SK-N-SH treated with all-trans-retinoic acid at 6 μM for 48 hours (cell line): ENCODE results near the gene POLR3A.

Experiments
- ARNTL ChIP-seq: fragments of 450-650 bp; formaldehyde crosslinking; IDR thresholded peaks from 2 replicates; pipeline ENCODE4 v1.5.0; 2020; ENCODE audit warnings: low read depth, mild to moderate bottlenecking, moderate library complexity, borderline replicate concordance
- CREB5 ChIP-seq: fragments of 250-450 bp; sonication (Bioruptor Pico); IDR thresholded peaks from 2 replicates; pipeline ENCODE4 v1.5.1; 2020; ENCODE audit warnings: low read depth, mild to moderate bottlenecking, moderate library complexity
- GLIS3 ChIP-seq: fragments of 250-450 bp; sonication (Bioruptor Pico); IDR thresholded peaks from 2 replicates; pipeline ENCODE4 v1.5.0; 2020; ENCODE audit warnings: mild to moderate bottlenecking, moderate library complexity
- ISL1 ChIP-seq: fragments of 250-450 bp; sonication (Bioruptor Pico); IDR thresholded peaks from 2 replicates; pipeline ENCODE4 v2.1.2; 2022; ENCODE audit warnings: mild to moderate bottlenecking, moderate library complexity
- PATZ1 ChIP-seq: fragments of 250-450 bp; sonication (Bioruptor Pico); IDR thresholded peaks from 2 replicates; pipeline ENCODE4 v1.8.0; 2020; ENCODE audit warnings: mild to moderate bottlenecking, moderate library complexity, borderline replicate concordance
- PPARA ChIP-seq: fragments of 250-450 bp; sonication (Bioruptor Pico); IDR thresholded peaks from 2 replicates; pipeline ENCODE4 v1.5.0; 2020; ENCODE audit warnings: mild to moderate bottlenecking, borderline replicate concordance
- RARB ChIP-seq: fragments of 250-450 bp; sonication (Bioruptor Pico); IDR thresholded peaks from 2 replicates; pipeline ENCODE4 v1.8.0; 2021; ENCODE audit warnings: mild to moderate bottlenecking, moderate library complexity
- SNAI2 ChIP-seq: fragments of 250-450 bp; sonication (Bioruptor Pico); IDR thresholded peaks from 2 replicates; pipeline ENCODE4 v1.5.0; 2020; ENCODE audit warnings: mild to moderate bottlenecking, moderate library complexity
- TSHZ2 ChIP-seq: fragments of 250-450 bp; sonication (Bioruptor Pico); IDR thresholded peaks from 2 replicates; pipeline ENCODE4 v1.5.0; 2020; ENCODE audit warnings: mild to moderate bottlenecking, moderate library complexity
- ZC3H10 ChIP-seq: fragments of 250-450 bp; sonication (Bioruptor Pico); IDR thresholded peaks from 2 replicates; pipeline ENCODE4 v1.5.1; 2021; ENCODE audit warnings: mild to moderate bottlenecking, moderate library complexity
- ZFP30 ChIP-seq: fragments of 450-650 bp; formaldehyde crosslinking; IDR thresholded peaks from 2 replicates; pipeline ENCODE4 v1.5.0; 2022; ENCODE audit warnings: mild to moderate bottlenecking, moderate library complexity
- ZNF565 ChIP-seq: fragments of 450-650 bp; formaldehyde crosslinking; conservative IDR thresholded peaks from 2 replicates; pipeline ENCODE4 v1.5.0; 2020; ENCODE audit warnings: low read depth, mild to moderate bottlenecking, moderate library complexity
- ZNF70 ChIP-seq: fragments of 450-650 bp; formaldehyde crosslinking; IDR thresholded peaks from 2 replicates; pipeline ENCODE4 v1.5.0; 2020; ENCODE audit warnings: mild to moderate bottlenecking, moderate library complexity

GRCh38 chr10:77922566-77923179, 106.6 kb downstream of the POLR3A start:
- TF ChIP-seq SNAI2 (CRISPR knock-in tag), result no peak
- no peak for TF ChIP-seq ZC3H10 (CRISPR knock-in tag)
- TF ChIP-seq TSHZ2 (CRISPR knock-in tag), result no peak
- no peak for TF ChIP-seq ARNTL (CRISPR knock-in tag)
- TF ChIP-seq ZNF565 (CRISPR knock-in tag), result no peak
- no peak for TF ChIP-seq RARB (CRISPR knock-in tag)
- TF ChIP-seq PPARA (CRISPR knock-in tag), result no peak
- TF ChIP-seq PATZ1 (CRISPR knock-in tag), result no peak
- no peak for TF ChIP-seq GLIS3
- TF ChIP-seq CREB5 (CRISPR knock-in tag), result no peak
- TF ChIP-seq ISL1 (CRISPR knock-in tag), result no peak
- TF ChIP-seq ZFP30 (CRISPR knock-in tag), result no peak
- TF ChIP-seq ZNF70, result no peak
